Activated CD8-positive, alpha-beta memory T cell treated with anti-CD3 and anti-CD28 coated beads for 48 hours (primary cell): ENCODE results near the gene INPP4B.

Experiments
- DNase-seq, 3 experiments: peaks; one replicate each; pipeline ENCODE4 v3.0.0-alpha.2; 2020; ENCODE audit warnings: low read depth in 2 of 3, low spot score in 2 of 3

INPP4B gene

DNA sequence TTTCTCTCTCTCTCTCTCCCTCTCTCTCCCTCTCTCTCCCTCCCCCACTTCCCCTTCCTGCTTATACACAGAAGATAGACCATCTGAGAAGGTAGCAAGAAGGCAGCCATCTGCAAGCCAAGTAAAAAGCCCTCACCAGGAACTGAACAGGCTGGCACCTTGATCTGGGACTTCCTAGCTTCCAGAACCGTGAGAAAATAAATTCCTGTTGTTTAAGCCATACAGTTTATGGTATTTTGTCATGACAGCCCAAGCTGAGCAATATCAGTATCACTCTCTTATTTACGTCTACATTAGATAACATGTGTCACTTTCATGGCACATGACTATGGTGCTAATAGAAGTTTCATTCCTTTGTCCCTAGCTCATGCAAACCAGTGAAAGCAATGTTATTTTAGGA is 581.1 kb downstream of the INPP4B start:
- no peak for DNase-seq

GRCh38 chr4:142262956-142263355 is 583.1 kb downstream of the INPP4B start:
- no peak for DNase-seq

- DNase-seq = no peak
Observed at GRCh38 chr4:142248946-142249345, 597.2 kb downstream of the INPP4B start.

GRCh38 chr4:142243255-142243654 is 602.8 kb downstream of the INPP4B start:
- DNase-seq = no peak

- DNase-seq = no peak
Observed at GRCh38 chr4:142242156-142242555, 603.9 kb downstream of the INPP4B start.

DNA sequence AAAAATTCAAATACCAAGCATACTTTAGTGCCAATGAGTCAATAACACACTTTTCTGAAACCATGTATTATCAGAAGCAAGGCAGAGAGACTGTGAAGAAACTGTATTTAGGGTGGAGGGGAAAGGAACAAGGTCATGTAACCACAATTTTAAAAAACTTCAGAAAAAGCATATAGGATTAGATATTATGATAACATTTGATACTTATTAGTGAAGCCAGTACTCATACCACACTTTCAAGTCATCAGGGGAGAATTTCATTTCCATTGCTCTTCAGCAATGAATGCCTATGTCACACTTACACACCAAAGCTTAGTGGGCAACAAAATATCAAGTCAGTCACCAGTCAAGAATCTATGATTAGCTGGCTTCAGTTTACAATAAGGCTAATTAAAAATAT is 607.5 kb downstream of the INPP4B start:
- DNase-seq = no peak

GRCh38 chr4:142236268-142236667 is 609.8 kb downstream of the INPP4B start:
- DNase-seq = no peak

- DNase-seq = no peak
Observed at GRCh38 chr4:142231787-142232186, 614.3 kb downstream of the INPP4B start.

GRCh38 chr4:142230991-142231390 is 615.1 kb downstream of the INPP4B start:
- DNase-seq = no peak

- DNase-seq = no peak
Observed at GRCh38 chr4:142226014-142226413, 620.1 kb downstream of the INPP4B start.

- DNase-seq = no peak
Observed at GRCh38 chr4:142222127-142222526, 624.0 kb downstream of the INPP4B start.

DNA sequence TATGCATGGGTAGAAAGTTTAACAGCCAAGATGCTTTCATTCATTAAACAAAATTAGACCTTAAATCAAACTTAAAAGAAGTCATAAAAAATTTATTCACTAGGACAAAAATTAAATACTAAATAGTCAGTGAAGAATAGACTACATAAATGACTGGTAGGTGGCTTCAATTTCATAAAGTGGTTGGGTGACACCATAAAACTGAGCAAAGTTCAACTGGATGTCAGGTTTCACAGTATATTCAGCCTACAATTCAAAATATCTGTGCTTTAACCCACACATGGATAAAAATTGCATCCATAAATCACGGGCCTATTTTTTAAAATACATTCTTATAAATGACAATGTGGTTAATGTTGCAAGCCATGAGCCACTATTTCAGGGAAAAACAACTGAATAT is 627.4 kb downstream of the INPP4B start:
- no peak for DNase-seq

DNA sequence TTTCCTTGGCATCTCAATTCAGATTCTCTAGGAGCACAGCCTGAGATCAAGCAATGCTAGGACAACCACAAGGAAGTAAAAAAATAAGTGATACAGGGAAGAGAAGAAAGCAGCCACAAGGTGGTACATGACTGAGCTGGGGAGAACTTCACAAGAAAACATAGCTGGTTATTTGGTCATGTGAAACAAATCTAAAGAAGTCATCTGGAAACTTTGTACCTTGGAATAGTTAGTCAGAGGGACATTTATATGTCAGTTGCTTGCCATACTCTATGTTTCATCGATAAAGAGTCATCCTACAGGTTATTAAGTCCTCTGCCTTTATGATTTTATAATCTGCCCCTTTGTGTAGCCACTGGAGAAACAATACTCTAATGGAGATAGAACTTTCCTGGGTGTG is 634.7 kb downstream of the INPP4B start:
- no peak for DNase-seq

- no peak for DNase-seq
Observed at GRCh38 chr4:142203505-142203904, 642.6 kb downstream of the INPP4B start.

DNA sequence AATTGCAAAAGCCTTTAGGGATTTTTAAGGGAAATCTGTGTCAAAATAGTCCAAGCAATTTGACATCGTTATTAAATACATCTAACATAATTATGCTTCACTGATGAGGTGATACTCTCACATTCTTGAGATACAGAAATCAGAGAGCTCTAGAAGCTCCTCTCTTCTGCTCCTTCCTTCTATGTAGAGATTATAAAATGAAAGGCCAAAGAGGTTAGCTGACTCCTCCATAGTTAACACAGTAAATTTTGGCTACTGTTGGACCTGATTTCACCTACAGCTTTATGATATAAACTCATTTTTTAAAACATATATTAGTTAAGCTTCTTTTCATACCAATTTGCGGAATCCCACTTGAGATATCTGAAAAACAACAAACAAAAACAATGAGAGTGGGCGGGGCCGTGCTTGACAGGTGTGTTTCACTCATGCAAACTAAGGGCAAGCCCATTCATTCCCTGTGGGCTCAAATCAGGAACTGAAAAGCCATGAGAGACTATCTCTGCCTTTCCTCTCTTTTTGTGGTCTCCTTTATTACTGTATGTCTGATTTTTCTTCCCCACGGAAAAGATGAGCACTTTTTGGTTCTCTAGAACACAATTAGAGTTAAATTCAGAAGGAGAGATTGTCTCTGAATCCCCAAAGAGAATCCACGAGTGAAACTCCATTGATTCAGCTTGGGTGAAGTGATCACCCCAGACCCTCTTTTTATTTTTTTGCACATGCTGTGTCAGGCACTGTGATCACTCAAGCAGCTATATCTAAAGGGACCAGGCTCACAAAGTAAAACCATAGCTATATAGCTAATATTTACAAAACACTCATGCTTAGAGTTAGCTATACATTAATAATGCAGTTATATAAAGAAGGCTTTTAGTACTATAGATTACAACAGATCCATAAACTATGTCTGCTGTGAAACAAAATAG is 643.4 kb downstream of the INPP4B start:
- DNase-seq = no peak

DNA sequence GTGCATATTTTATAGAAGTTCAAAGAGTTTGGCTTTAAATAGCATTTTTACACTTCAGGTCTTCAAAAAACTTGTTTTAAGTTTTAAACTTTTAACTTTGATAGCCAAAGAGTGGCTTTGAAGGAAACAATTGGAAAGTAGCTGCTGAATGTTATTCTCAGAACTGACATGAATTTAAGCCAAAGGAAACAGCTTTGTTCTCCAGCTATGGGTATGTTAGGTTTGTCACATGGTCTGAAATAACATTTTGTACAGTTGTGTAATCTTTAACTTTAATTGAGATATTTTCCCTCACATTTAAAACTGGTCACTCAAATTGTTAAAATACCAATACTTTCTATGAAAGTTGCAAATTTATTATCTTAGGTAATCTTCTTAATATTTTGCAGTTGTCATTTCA is 645.1 kb downstream of the INPP4B start:
- DNase-seq = no peak

DNA sequence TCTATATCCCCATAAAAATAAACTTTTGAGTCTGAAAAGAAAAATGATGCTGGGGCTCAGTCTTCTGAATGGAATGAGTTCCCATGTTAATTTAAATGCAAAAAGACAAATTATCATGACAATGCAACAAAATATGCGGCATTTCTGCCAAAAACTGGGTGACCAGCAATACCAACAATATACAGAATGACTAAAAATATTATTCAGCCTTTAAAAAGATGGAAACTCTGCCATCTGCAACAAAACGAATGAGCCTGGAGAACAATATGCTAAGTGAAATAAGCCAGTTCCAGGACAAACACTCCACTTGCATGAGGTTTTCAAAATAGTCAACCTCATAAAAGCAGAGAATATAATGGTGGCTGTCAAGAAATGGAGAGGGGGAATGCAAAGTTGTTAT is 651.2 kb downstream of the INPP4B start:
- no peak for DNase-seq

GRCh38 chr4:142191901-142192300 is 654.2 kb downstream of the INPP4B start:
- no peak for DNase-seq

DNA sequence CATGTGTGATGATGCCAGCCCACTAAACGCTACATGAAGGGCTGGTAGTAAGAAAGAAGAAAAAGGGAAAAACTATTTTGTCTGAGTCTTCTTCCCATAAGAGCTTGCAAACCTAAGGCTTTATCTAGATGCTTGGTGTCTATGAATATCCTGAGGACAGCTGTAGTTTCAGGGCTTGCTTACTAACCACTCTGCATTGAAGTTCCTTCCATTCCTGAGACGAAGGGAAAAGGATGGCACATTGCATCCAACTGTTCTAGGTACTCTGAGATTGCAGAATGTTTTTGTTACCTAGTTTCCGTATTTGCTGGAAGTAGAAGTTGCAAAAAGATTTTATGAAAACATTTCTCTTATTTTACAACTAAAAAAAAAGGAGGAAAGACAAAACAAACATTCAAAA is 665.1 kb downstream of the INPP4B start:
- no peak for DNase-seq

- DNase-seq = no peak
Observed at GRCh38 chr4:142169216-142169615, 676.9 kb downstream of the INPP4B start.

DNA sequence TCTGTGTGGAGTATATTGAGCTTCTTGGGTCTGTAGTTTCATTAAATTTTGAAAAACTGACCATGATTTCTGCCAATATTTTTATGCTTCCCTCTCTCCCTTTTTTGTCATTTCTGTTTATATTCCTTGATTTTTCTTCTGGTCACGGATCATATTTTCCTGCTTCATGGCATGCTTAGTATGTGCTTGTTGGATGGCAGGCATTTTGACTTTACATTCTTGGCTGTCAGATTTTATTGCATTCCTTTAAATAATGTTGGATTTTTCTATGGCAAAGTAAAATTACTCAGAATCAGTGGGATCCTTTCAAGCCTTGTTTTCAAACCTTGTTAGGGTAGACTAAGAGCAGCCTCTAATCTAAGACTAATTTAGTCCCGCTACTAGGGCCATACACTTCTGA is 677.9 kb downstream of the INPP4B start:
- no peak for DNase-seq

DNA sequence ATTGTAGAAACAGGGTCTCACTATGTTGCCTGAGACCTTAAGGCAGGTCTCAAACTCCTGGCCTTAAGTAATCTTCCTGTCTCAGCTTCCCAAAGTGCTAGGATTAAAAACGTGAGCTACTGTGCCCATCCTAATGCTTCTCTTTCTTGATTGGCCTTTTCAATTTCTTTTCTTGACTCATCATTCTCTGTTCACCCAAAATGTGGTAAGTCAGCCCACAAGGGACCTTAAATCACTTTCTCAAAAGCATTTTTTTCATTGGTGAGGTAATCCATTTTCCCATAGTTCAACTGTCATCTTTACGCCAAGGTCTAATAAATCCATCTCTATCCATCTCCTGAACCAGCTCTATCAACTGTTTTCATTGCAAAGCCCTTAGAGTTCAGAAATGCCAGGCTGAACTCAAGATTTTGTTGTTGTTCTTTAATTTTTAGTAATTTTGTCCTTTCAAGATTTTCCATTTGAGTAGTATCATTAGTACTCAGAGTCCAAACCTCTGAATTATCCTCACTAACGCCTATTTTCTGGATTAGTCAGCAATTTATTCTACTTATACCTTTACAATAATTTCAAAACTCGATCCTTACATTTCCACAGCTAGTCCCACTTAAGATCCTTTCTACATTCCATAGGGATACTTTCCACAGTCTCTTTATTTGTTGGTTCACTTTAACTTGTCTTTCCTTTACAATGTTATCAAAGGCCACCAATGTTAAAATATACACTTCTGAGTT is 681.2 kb downstream of the INPP4B start:
- no peak for DNase-seq
